HEK293 (cell line): Measurements from ENCODE around the gene OR1I1.

ENCODE experiments used
- CTCF ChIA-PET: fragments of 350-600 bp; formaldehyde crosslinking; extraction: SDS; loops from one replicate; lab custom pipeline; 2021; ENCODE audit warnings: antibody characterized with exemption; lab: Yijun Ruan, JAX
- POLR2A ChIA-PET: fragments of 300-600 bp; formaldehyde crosslinking; extraction: SDS; loops from one replicate; lab custom pipeline; 2020; ENCODE audit warnings: antibody characterized with exemption, inconsistent platforms; lab: Yijun Ruan, JAX
- H3K27ac ChIP-seq: fragments of 200-500 bp; sonication (Bioruptor generic); 2 replicates; pipeline ENCODE4 v1.5.1; 2014; ENCODE audit warnings: low read depth, low read length, control low read depth, inconsistent platforms; ENCODE audit errors: extremely low read depth
- H3K36me3 ChIP-seq, 2 experiments: fragments of 200-500 bp in 1 of 2; sonication (Bioruptor generic) in 1 of 2; 1 replicate in 1 of 2; 2 replicates in 1 of 2; pipeline ENCODE4 v1.5.1; 2014 to 2017; ENCODE audit warnings: inconsistent platforms in 2 of 2, low read length in 2 of 2; ENCODE audit not compliant: control insufficient read depth in 2 of 2, insufficient read depth in 1 of 2
- H3K4me1 ChIP-seq: fragments of 200-500 bp; sonication (Bioruptor generic); 2 replicates; pipeline ENCODE4 v1.5.1; 2014; ENCODE audit warnings: mild to moderate bottlenecking, low read length, inconsistent platforms; ENCODE audit not compliant: control insufficient read depth, insufficient read depth
- H3K4me3 ChIP-seq: 2 replicates; pipeline ENCODE4 v1.5.1; 2011; ENCODE audit warnings: low read depth, mild to moderate bottlenecking, control low read depth, low read length, moderate library complexity
- H3K9me3 ChIP-seq: fragments of 200-500 bp; sonication (Bioruptor generic); 2 replicates; pipeline ENCODE4 v1.5.1; 2014; ENCODE audit warnings: low read depth, low read length, inconsistent platforms; ENCODE audit not compliant: control insufficient read depth, insufficient read depth
- HOXA7 ChIP-seq: sonication (generic); formaldehyde crosslinking; IDR thresholded peaks from 2 replicates; pipeline ENCODE4 v1.8.1; 2022; ENCODE audit warnings: missing genetic modification reagents, borderline replicate concordance
- YY2 ChIP-seq: fragments of 450-650 bp; formaldehyde crosslinking; IDR thresholded peaks from 2 replicates; pipeline ENCODE4 v1.5.1; 2016; ENCODE audit warnings: missing biosample characterization, missing genetic modification characterization
- ZBTB20 ChIP-seq: fragments of 450-650 bp; formaldehyde crosslinking; IDR thresholded peaks from 2 replicates; pipeline ENCODE4 v1.5.1; 2016; ENCODE audit warnings: missing biosample characterization, missing genetic modification characterization
- ZFP69B ChIP-seq: fragments of 450-650 bp; formaldehyde crosslinking; IDR thresholded peaks from 2 replicates; pipeline ENCODE4 v1.5.1; 2016; ENCODE audit warnings: missing biosample characterization, missing genetic modification characterization
- ZNF112 ChIP-seq: fragments of 450-650 bp; formaldehyde crosslinking; IDR thresholded peaks from 2 replicates; pipeline ENCODE4 v1.5.0; 2017; ENCODE audit warnings: missing biosample characterization, missing genetic modification characterization
- ZNF114 ChIP-seq: fragments of 450-650 bp; formaldehyde crosslinking; IDR thresholded peaks from 2 replicates; pipeline ENCODE4 v1.5.0; 2017; ENCODE audit warnings: missing biosample characterization, missing genetic modification characterization
- ZNF138 ChIP-seq: fragments of 450-650 bp; formaldehyde crosslinking; IDR thresholded peaks from 2 replicates; pipeline ENCODE4 v1.5.1; 2016; ENCODE audit warnings: missing biosample characterization, missing genetic modification characterization, borderline replicate concordance
- ZNF184 ChIP-seq: fragments of 450-650 bp; IDR thresholded peaks from 2 replicates; pipeline ENCODE4 v1.5.1; 2018; ENCODE audit warnings: missing biosample characterization, mild to moderate bottlenecking, missing genetic modification characterization
- ZNF239 ChIP-seq: fragments of 450-650 bp; formaldehyde crosslinking; IDR thresholded peaks from 2 replicates; pipeline ENCODE4 v1.5.1; 2016; ENCODE audit warnings: missing biosample characterization, missing genetic modification characterization
- ZNF335 ChIP-seq: fragments of 450-650 bp; formaldehyde crosslinking; conservative IDR thresholded peaks from 2 replicates; pipeline ENCODE4 v1.5.1; 2016; ENCODE audit warnings: missing biosample characterization, missing genetic modification characterization
- ZNF391 ChIP-seq: fragments of 450-650 bp; formaldehyde crosslinking; IDR thresholded peaks from 2 replicates; pipeline ENCODE4 v1.5.1; 2016; ENCODE audit warnings: low read depth, missing biosample characterization, missing genetic modification characterization, borderline replicate concordance
- ZNF560 ChIP-seq: fragments of 450-650 bp; formaldehyde crosslinking; IDR thresholded peaks from 2 replicates; pipeline ENCODE4 v1.5.1; 2017; ENCODE audit warnings: missing biosample characterization, missing genetic modification characterization, borderline replicate concordance
- ZNF600 ChIP-seq: fragments of 450-650 bp; formaldehyde crosslinking; IDR thresholded peaks from 2 replicates; pipeline ENCODE4 v1.5.1; 2016; ENCODE audit warnings: missing biosample characterization, missing genetic modification characterization
- ZNF623 ChIP-seq: fragments of 450-650 bp; formaldehyde crosslinking; IDR thresholded peaks from 2 replicates; pipeline ENCODE4 v1.5.1; 2016; ENCODE audit warnings: missing biosample characterization, missing genetic modification characterization
- ZNF677 ChIP-seq: fragments of 450-650 bp; IDR thresholded peaks from 2 replicates; pipeline ENCODE4 v1.5.0; 2018; ENCODE audit warnings: missing biosample characterization, mild to moderate bottlenecking, missing genetic modification characterization, moderate library complexity
- ZNF701 ChIP-seq: fragments of 450-650 bp; formaldehyde crosslinking; IDR thresholded peaks from 2 replicates; pipeline ENCODE4 v1.5.1; 2016; ENCODE audit warnings: missing biosample characterization, missing genetic modification characterization
- ZNF747 ChIP-seq: fragments of 450-650 bp; formaldehyde crosslinking; IDR thresholded peaks from 2 replicates; pipeline ENCODE4 v1.5.1; 2016; ENCODE audit warnings: missing biosample characterization, missing genetic modification characterization
- ZNF768 ChIP-seq: fragments of 450-650 bp; formaldehyde crosslinking; IDR thresholded peaks from 2 replicates; pipeline ENCODE4 v1.5.1; 2018; ENCODE audit warnings: missing biosample characterization, mild to moderate bottlenecking, missing genetic modification characterization
- ZNF785 ChIP-seq: fragments of 450-650 bp; formaldehyde crosslinking; IDR thresholded peaks from 2 replicates; pipeline ENCODE4 v1.5.1; 2016; ENCODE audit warnings: missing biosample characterization, missing genetic modification characterization
- ZNF830 ChIP-seq: fragments of 450-650 bp; IDR thresholded peaks from 2 replicates; pipeline ENCODE4 v1.5.0; 2018; ENCODE audit warnings: missing biosample characterization, missing genetic modification characterization, low read depth, mild to moderate bottlenecking, moderate library complexity
- ZSCAN23 ChIP-seq: fragments of 450-650 bp; formaldehyde crosslinking; IDR thresholded peaks from 2 replicates; pipeline ENCODE4 v1.5.1; 2016; ENCODE audit warnings: missing biosample characterization, missing genetic modification characterization
- ZXDB ChIP-seq: fragments of 450-650 bp; formaldehyde crosslinking; IDR thresholded peaks from 2 replicates; pipeline ENCODE4 v1.5.1; 2016; ENCODE audit warnings: missing biosample characterization, missing genetic modification characterization
- TF ChIP-seq, protein P1 (sequence below): fragments of 450-650 bp; formaldehyde crosslinking; IDR thresholded peaks from 2 replicates; pipeline ENCODE4 v1.5.1; 2017; ENCODE audit warnings: missing biosample characterization, missing genetic modification characterization
- TF ChIP-seq, protein P2 (sequence below): fragments of 450-650 bp; formaldehyde crosslinking; IDR thresholded peaks from 2 replicates; pipeline ENCODE4 v1.5.1; 2016; ENCODE audit warnings: missing biosample characterization, missing genetic modification characterization, low read depth
- TF ChIP-seq, protein P3 (sequence below): fragments of 450-650 bp; formaldehyde crosslinking; IDR thresholded peaks from 2 replicates; pipeline ENCODE4 v1.5.1; 2016; ENCODE audit warnings: missing biosample characterization, missing genetic modification characterization
- TF ChIP-seq, protein P4 (sequence below): IDR thresholded peaks from 2 replicates; pipeline ENCODE4 v1.6.1; 2011; ENCODE audit warnings: mild to moderate bottlenecking, low read depth, low read length, borderline replicate concordance
- TF ChIP-seq, protein P5 (sequence below): fragments of 450-650 bp; formaldehyde crosslinking; IDR thresholded peaks from 2 replicates; pipeline ENCODE4 v1.5.0; 2017; ENCODE audit warnings: missing biosample characterization, missing genetic modification characterization, borderline replicate concordance
- TF ChIP-seq, protein P6 (sequence below): fragments of 450-650 bp; IDR thresholded peaks from 2 replicates; pipeline ENCODE4 v1.5.1; 2018; ENCODE audit warnings: missing biosample characterization, mild to moderate bottlenecking, missing genetic modification characterization

OR1I1 gene

DNA sequence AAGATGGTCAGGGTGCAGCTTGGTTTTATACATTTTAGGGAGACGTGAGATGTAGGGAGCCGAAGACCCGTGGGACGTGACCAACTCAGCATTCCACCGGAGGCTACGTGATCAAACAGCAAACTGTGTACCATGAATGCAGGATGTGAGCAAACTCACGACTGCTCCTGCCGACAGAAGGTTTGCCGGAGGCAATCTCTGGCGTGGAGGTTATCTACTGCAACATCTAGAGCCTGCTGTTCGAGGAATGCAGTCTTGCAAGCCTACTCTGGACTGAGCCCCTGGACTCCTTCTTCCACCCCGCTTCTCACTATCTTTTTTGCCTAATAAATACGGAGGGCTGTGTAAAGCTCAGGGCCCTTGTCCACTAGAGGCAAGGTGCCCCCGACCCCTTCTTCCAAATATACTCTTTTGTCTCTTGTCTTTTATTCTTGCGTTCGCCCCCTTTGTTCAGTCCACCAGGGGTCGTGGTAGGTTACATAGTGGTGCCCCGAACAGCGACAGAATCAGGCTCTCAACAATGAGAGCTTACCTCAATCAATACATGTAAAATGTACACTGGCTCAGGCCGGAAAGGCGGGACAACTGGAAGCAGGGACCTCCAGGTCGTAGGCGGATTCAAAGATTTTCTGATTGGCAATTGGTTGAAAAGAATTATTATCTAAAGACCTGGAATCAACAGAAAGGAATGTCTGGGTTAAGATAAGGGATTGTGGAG is 8.9 kb upstream of the OR1I1 start:
- POLR2A ChIA-PET = no interaction called here
- TF ChIP-seq ZNF785 (tag by site-specific recombination) = no peak
- TF ChIP-seq ZNF138 (tag by site-specific recombination) = no peak
- TF ChIP-seq ZNF747 = no peak
- no peak for TF ChIP-seq ZNF335 (tag by site-specific recombination)
- no peak for TF ChIP-seq ZSCAN23 (tag by site-specific recombination)
- TF ChIP-seq ZNF768 (tag by site-specific recombination) = no peak
- no peak for TF ChIP-seq ZNF830
- TF ChIP-seq ZNF600 = no peak
- no peak for TF ChIP-seq ZBTB20 (tag by site-specific recombination)
- no peak for TF ChIP-seq YY2 (tag by site-specific recombination)
- TF ChIP-seq ZNF112 (tag by site-specific recombination) = no peak
- no peak for TF ChIP-seq ZFP69B (tag by site-specific recombination)
- TF ChIP-seq, protein P1, sequence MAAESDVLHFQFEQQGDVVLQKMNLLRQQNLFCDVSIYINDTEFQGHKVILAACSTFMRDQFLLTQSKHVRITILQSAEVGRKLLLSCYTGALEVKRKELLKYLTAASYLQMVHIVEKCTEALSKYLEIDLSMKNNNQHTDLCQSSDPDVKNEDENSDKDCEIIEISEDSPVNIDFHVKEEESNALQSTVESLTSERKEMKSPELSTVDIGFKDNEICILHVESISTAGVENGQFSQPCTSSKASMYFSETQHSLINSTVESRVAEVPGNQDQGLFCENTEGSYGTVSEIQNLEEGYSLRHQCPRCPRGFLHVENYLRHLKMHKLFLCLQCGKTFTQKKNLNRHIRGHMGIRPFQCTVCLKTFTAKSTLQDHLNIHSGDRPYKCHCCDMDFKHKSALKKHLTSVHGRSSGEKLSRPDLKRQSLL (tag by site-specific recombination) = no peak
- no peak for TF ChIP-seq ZNF114 (tag by site-specific recombination)
- TF ChIP-seq ZNF239 (tag by site-specific recombination) = no peak
- TF ChIP-seq ZNF560 = no peak
- no peak for TF ChIP-seq ZNF184 (tag by site-specific recombination)
- TF ChIP-seq ZNF677 (tag by site-specific recombination) = no peak
- no peaks in the 10 kb centered on the region for H3K4me1 ChIP-seq
- no peaks in the 10 kb centered on the region for H3K9me3 ChIP-seq
- CTCF ChIA-PET = interaction anchor here (0.6 to 1.2 kb wide), 7 partner anchors 8 to 1412 kb away, joined by 3 to 5 read pairs (median 4); no protein-coding TSS in a partner anchor
- no peak overlapping the region for H3K4me3 ChIP-seq
- no peak overlapping the region for H3K27ac ChIP-seq
- H3K36me3 ChIP-seq = no peaks in the 10 kb centered on the region

DNA sequence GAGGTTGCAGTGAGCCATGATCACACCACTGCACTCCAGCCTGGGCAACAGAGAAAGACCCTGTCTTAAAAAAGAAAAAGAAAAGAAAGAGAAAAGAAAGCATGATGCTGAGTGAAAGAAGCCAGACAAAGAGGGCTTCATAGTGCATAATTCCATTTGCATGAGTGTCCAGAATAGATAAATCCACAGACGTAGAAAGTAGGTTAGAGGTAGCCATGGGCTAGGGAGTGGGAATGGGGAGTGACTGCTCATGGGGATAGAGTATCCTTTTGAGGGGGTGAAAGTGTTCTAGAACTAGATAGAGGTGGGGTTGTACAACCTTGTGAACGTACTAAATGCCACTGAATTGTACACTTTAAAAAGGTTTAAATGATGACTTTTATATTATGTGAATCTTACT is 7.6 kb upstream of the OR1I1 start:
- Histone ChIP-seq H3K4me3 (no peak overlapping the region), H3K36me3 (no peaks in the 10 kb centered on the region), H3K27ac (no peak overlapping the region), H3K4me1 (no peaks in the 10 kb centered on the region), H3K9me3 (no peaks in the 10 kb centered on the region)
- POLR2A ChIA-PET = no interaction called here
- CTCF ChIA-PET = no interaction called here
- TF ChIP-seq, protein P2, sequence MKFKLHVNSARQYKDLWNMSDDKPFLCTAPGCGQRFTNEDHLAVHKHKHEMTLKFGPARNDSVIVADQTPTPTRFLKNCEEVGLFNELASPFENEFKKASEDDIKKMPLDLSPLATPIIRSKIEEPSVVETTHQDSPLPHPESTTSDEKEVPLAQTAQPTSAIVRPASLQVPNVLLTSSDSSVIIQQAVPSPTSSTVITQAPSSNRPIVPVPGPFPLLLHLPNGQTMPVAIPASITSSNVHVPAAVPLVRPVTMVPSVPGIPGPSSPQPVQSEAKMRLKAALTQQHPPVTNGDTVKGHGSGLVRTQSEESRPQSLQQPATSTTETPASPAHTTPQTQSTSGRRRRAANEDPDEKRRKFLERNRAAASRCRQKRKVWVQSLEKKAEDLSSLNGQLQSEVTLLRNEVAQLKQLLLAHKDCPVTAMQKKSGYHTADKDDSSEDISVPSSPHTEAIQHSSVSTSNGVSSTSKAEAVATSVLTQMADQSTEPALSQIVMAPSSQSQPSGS (tag by site-specific recombination) = no peak
- TF ChIP-seq ZXDB (no peak), ZNF623 (tag by site-specific recombination) (no peak), ZNF600 (no peak), HOXA7 (CRISPR knock-in tag) (no peak), ZNF701 (tag by site-specific recombination) (no peak), ZNF391 (tag by site-specific recombination) (no peak)
- TF ChIP-seq, protein P3, sequence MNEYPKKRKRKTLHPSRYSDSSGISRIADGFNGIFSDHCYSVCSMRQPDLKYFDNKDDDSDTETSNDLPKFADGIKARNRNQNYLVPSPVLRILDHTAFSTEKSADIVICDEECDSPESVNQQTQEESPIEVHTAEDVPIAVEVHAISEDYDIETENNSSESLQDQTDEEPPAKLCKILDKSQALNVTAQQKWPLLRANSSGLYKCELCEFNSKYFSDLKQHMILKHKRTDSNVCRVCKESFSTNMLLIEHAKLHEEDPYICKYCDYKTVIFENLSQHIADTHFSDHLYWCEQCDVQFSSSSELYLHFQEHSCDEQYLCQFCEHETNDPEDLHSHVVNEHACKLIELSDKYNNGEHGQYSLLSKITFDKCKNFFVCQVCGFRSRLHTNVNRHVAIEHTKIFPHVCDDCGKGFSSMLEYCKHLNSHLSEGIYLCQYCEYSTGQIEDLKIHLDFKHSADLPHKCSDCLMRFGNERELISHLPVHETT (tag by site-specific recombination) = no peak
- TF ChIP-seq, protein P4, sequence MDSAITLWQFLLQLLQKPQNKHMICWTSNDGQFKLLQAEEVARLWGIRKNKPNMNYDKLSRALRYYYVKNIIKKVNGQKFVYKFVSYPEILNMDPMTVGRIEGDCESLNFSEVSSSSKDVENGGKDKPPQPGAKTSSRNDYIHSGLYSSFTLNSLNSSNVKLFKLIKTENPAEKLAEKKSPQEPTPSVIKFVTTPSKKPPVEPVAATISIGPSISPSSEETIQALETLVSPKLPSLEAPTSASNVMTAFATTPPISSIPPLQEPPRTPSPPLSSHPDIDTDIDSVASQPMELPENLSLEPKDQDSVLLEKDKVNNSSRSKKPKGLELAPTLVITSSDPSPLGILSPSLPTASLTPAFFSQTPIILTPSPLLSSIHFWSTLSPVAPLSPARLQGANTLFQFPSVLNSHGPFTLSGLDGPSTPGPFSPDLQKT = no peak
- TF ChIP-seq, protein P5, sequence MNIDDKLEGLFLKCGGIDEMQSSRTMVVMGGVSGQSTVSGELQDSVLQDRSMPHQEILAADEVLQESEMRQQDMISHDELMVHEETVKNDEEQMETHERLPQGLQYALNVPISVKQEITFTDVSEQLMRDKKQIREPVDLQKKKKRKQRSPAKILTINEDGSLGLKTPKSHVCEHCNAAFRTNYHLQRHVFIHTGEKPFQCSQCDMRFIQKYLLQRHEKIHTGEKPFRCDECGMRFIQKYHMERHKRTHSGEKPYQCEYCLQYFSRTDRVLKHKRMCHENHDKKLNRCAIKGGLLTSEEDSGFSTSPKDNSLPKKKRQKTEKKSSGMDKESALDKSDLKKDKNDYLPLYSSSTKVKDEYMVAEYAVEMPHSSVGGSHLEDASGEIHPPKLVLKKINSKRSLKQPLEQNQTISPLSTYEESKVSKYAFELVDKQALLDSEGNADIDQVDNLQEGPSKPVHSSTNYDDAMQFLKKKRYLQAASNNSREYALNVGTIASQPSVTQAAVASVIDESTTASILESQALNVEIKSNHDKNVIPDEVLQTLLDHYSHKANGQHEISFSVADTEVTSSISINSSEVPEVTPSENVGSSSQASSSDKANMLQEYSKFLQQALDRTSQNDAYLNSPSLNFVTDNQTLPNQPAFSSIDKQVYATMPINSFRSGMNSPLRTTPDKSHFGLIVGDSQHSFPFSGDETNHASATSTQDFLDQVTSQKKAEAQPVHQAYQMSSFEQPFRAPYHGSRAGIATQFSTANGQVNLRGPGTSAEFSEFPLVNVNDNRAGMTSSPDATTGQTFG (tag by site-specific recombination) = no peak
- TF ChIP-seq, protein P6, sequence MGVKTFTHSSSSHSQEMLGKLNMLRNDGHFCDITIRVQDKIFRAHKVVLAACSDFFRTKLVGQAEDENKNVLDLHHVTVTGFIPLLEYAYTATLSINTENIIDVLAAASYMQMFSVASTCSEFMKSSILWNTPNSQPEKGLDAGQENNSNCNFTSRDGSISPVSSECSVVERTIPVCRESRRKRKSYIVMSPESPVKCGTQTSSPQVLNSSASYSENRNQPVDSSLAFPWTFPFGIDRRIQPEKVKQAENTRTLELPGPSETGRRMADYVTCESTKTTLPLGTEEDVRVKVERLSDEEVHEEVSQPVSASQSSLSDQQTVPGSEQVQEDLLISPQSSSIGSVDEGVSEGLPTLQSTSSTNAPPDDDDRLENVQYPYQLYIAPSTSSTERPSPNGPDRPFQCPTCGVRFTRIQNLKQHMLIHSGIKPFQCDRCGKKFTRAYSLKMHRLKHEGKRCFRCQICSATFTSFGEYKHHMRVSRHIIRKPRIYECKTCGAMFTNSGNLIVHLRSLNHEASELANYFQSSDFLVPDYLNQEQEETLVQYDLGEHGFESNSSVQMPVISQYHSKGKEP = no peak
